OCI-LY3 (cell line): ENCODE measurements around the gene CLVS2.

Experiments
- H2AFZ ChIP-seq: fragments of 200-600, 300-600 bp; shearing (Covaris generic); 2 replicates; pipeline ENCODE4 v1.6.0; 2014; ENCODE audit warnings: antibody characterized with exemption, low read depth, low read length
- H3K27ac ChIP-seq: fragments of 200-600, 300-600 bp; sonication (generic); 2 replicates; pipeline ENCODE4 v1.5.1; 2014; ENCODE audit warnings: mild to moderate bottlenecking, low read length, moderate library complexity, mixed read lengths
- H3K27me3 ChIP-seq: fragments of 200-600, 300-600 bp; sonication (generic); 2 replicates; pipeline ENCODE4 v1.6.1; 2014; ENCODE audit warnings: low read depth, low read length, mixed read lengths
- H3K36me3 ChIP-seq: fragments of 200-600, 300-600 bp; sonication (generic); replicated peaks from 2 replicates; pipeline ENCODE3; 2014; ENCODE audit warnings: low read depth, low read length, mixed read lengths
- H3K4me1 ChIP-seq: fragments of 300-600, 200-600 bp; sonication (generic); 2 replicates; pipeline ENCODE4 v1.6.1; 2014; ENCODE audit warnings: low read length, mixed read lengths
- H3K4me2 ChIP-seq: fragments of 200-600, 300-600 bp; sonication (generic); 2 replicates; pipeline ENCODE4 v1.6.1; 2014; ENCODE audit warnings: low read length, mixed read lengths
- H3K4me3 ChIP-seq: fragments of 300-600, 200-600 bp; sonication (generic); 2 replicates; pipeline ENCODE4 v1.5.1; 2014; ENCODE audit warnings: antibody characterized with exemption, mild to moderate bottlenecking, low read length, moderate library complexity
- H3K79me2 ChIP-seq: fragments of 300-600, 200-600 bp; shearing (Covaris generic); 2 replicates; pipeline ENCODE4 v1.6.1; 2014; ENCODE audit warnings: mild to moderate bottlenecking, low read length, mixed read lengths
- H3K9ac ChIP-seq: fragments of 300-600, 200-600 bp; shearing (Covaris generic); 2 replicates; pipeline ENCODE4 v1.6.0; 2014; ENCODE audit warnings: mild to moderate bottlenecking, low read length, moderate library complexity
- H3K9me3 ChIP-seq: fragments of 200-600, 300-600 bp; shearing (Covaris generic); 2 replicates; pipeline ENCODE4 v1.6.1; 2014; ENCODE audit warnings: low read length, mixed read lengths; ENCODE audit not compliant: insufficient read depth
- H4K20me1 ChIP-seq: fragments of 200-600, 300-600 bp; sonication (generic); 2 replicates; pipeline ENCODE4 v1.6.1; 2016; ENCODE audit warnings: low read length, mixed read lengths; ENCODE audit not compliant: insufficient read depth
- CTCF ChIP-seq: fragments of 200-600, 300-600 bp; sonication (generic); IDR thresholded peaks from 2 replicates; pipeline ENCODE4 v1.5.1; 2014; ENCODE audit warnings: antibody characterized with exemption, low read length, low read depth
- EZH2phosphoT487 ChIP-seq: fragments of 200-600 bp; shearing (Covaris generic); IDR thresholded peaks from 2 replicates; pipeline ENCODE4 v1.6.1; 2018; ENCODE audit warnings: antibody characterized with exemption, mixed run types, low read depth

The CLVS2 gene

GRCh38 chr6:123014835-123015234 is 18.8 kb downstream of the CLVS2 start:
- no peaks in the 10 kb centered on the region for H4K20me1 ChIP-seq
- no peaks in the 10 kb centered on the region for H3K4me1 ChIP-seq
- no peak overlapping the region for H2AFZ ChIP-seq
- no peak overlapping the region for H3K9ac ChIP-seq
- H3K4me2 ChIP-seq: no peak overlapping the region
- H3K27ac ChIP-seq: no peak overlapping the region
- TF ChIP-seq CTCF: no peak
- no peak for TF ChIP-seq EZH2phosphoT487
- H3K79me2 ChIP-seq: no peaks in the 10 kb centered on the region
- H3K9me3 ChIP-seq: no peaks in the 10 kb centered on the region
- H3K36me3 ChIP-seq: no peaks in the 10 kb centered on the region
- H3K4me3 ChIP-seq: no peak overlapping the region
- H3K27me3 ChIP-seq: no peaks in the 10 kb centered on the region

DNA sequence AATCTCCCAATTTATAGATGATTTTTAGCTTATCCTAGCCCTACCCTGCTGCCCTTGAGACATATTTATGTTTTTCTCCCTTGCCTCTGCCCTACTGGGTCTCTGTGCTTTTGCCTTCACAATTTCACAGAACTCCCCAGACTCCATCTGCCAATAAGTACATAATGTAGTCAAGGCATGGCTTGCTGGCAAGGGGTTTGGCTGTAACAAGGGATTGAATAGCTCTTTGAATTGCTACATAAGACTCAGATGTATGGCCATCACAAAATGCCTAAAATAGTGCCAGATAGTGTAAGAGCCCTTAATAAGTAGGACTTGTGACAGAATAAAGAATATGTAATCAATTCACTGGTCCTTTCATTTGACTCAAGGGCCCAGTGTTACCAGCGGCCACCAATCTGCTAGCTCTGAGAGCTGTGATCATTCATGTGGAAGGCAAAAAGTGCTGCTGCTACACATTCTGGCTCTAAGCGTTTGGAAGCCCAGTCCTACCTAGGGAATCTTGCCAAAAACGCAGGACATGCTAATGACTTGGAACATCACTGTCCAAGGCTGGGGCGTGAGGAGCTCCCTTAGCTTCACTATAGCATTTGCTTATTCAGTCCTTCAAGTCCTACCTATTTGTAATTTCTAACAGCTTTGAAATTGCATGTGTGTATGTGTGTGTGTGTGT is 20.5 kb downstream of the CLVS2 start:
- Histone ChIP-seq H3K27ac (no peak overlapping the region), H3K27me3 (no peaks in the 10 kb centered on the region), H3K36me3 (no peaks in the 10 kb centered on the region), H3K9ac (no peak overlapping the region), H3K79me2 (no peaks in the 10 kb centered on the region), H2AFZ (no peak overlapping the region), H4K20me1 (no peaks in the 10 kb centered on the region), H3K4me2 (no peak overlapping the region), H3K9me3 (no peaks in the 10 kb centered on the region), H3K4me1 (no peaks in the 10 kb centered on the region), H3K4me3 (no peak overlapping the region)
- TF ChIP-seq CTCF: no peak
- no peak for TF ChIP-seq EZH2phosphoT487

- Histone ChIP-seq H3K36me3 (no peaks in the 10 kb centered on the region), H3K9ac (no peak overlapping the region), H3K9me3 (no peaks in the 10 kb centered on the region), H3K4me2 (no peak overlapping the region), H3K27ac (no peak overlapping the region), H4K20me1 (no peaks in the 10 kb centered on the region), H2AFZ (no peak overlapping the region), H3K79me2 (no peaks in the 10 kb centered on the region), H3K4me3 (no peak overlapping the region), H3K4me1 (no peaks in the 10 kb centered on the region), H3K27me3 (no peaks in the 10 kb centered on the region)
- TF ChIP-seq CTCF (no peak), EZH2phosphoT487 (no peak)
Observed at GRCh38 chr6:123017104-123017682, 21.2 kb downstream of the CLVS2 start.

DNA sequence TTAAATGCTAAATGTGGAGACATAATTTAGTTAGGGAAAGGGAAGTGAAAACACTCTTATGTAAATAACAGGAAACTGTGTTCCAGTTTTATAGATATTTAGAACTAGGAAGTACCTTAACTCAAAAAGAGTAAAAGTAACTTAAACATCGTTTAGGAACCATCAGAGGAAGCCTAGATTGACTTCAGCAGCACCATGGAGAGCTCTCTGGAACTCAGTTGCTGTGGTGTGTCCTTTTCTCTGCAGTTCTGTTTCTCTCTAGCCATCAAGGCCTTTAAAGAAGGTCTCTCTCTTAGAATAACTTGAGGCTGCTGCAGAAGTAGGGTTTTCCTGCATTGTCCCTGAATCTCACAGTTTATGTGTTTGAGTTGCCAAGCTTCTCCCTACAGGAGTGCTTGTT is 26.9 kb downstream of the CLVS2 start:
- no peak overlapping the region for H3K27ac ChIP-seq
- H2AFZ ChIP-seq: no peak overlapping the region
- TF ChIP-seq EZH2phosphoT487 (no peak), CTCF (no peak)
- H4K20me1 ChIP-seq: no peaks in the 10 kb centered on the region
- H3K4me2 ChIP-seq: no peak overlapping the region
- no peak overlapping the region for H3K4me3 ChIP-seq
- no peaks in the 10 kb centered on the region for H3K27me3 ChIP-seq
- no peaks in the 10 kb centered on the region for H3K9me3 ChIP-seq
- H3K79me2 ChIP-seq: no peaks in the 10 kb centered on the region
- no peaks in the 10 kb centered on the region for H3K36me3 ChIP-seq
- H3K9ac ChIP-seq: no peak overlapping the region
- no peaks in the 10 kb centered on the region for H3K4me1 ChIP-seq
